Measurements from ENCODE around the gene HPCAL4. TPM values are rescaled to one million over a fixed set of nuclear protein-coding genes. Genes with fewer than 3 reads are reported as not detected.

Gene HPCAL4
- total RNA-seq, 2 experiments from 2014 or later, result 2.0 TPM

GRCh38 chr1:39683591-39684312, 7.5 kb downstream of the HPCAL4 start:
- DNase-seq, result peak; percentile 38
- ChIA-PET POLR2A (no interaction called here), CTCF (interaction anchor here (1.0 kb wide), 1 partner anchor 26 kb away, joined by 5 read pairs; no protein-coding TSS in a partner anchor)
- no peaks in the 10 kb centered on the region for H3K9me3 Mint-ChIP-seq
- H3K27ac Mint-ChIP-seq, result no peak overlapping the region
- H3K27me3 Mint-ChIP-seq, result peaks cover 37% of the 10 kb centered on the region
- peaks cover 16% of the 10 kb centered on the region for H3K4me1 Mint-ChIP-seq
- H3K4me3 Mint-ChIP-seq, result no peak overlapping the region
- H3K36me3 Mint-ChIP-seq (ENCODE audit: low read depth), result peaks cover 2% of the 10 kb centered on the region

- Mint-ChIP-seq H3K27ac (no peak overlapping the region), H3K9me3 (no peaks in the 10 kb centered on the region), H3K27me3 (peaks cover 28% of the 10 kb centered on the region), H3K4me3 (no peak overlapping the region), H3K36me3 (ENCODE audit: low read depth) (peaks cover 2% of the 10 kb centered on the region), H3K4me1 (peaks cover 16% of the 10 kb centered on the region)
- no peak for DNase-seq
- ChIA-PET POLR2A (no interaction called here), CTCF (interaction anchor here (1.0 kb wide), 1 partner anchor 117 kb away, joined by 3 read pairs; no protein-coding TSS in a partner anchor)
Observed at GRCh38 chr1:39681999-39682398, 9.2 kb downstream of the HPCAL4 start.

- no peak overlapping the region for H3K27ac Mint-ChIP-seq
- CTCF ChIA-PET, result interaction anchor here (0.8 to 1.7 kb wide), 5 partner anchors 8 to 118 kb away, joined by 3 to 5 read pairs (median 4); partner anchors contain the start of gene HPCAL4
- no peaks in the 10 kb centered on the region for H3K9me3 Mint-ChIP-seq
- H3K4me1 Mint-ChIP-seq, result peaks cover 16% of the 10 kb centered on the region
- peaks cover 26% of the 10 kb centered on the region for H3K27me3 Mint-ChIP-seq
- POLR2A ChIA-PET, result no interaction called here
- no peak for DNase-seq
- H3K36me3 Mint-ChIP-seq (ENCODE audit: low read depth), result peaks cover 2% of the 10 kb centered on the region
- H3K4me3 Mint-ChIP-seq, result no peak overlapping the region
Observed at GRCh38 chr1:39681294-39681693, 9.9 kb downstream of the HPCAL4 start.

- Mint-ChIP-seq H3K27ac (no peak overlapping the region), H3K27me3 (peaks cover 24% of the 10 kb centered on the region), H3K36me3 (ENCODE audit: low read depth) (peaks cover 2% of the 10 kb centered on the region), H3K4me3 (no peak overlapping the region), H3K9me3 (no peaks in the 10 kb centered on the region), H3K4me1 (peaks cover 16% of the 10 kb centered on the region)
- ChIA-PET POLR2A (no interaction called here), CTCF (interaction anchor here (0.8 to 1.7 kb wide), 4 partner anchors 10 to 39 kb away, joined by 4 read pairs; partner anchors contain the start of gene HPCAL4)
- no peak for DNase-seq
Observed at GRCh38 chr1:39680751-39681150, 10.5 kb downstream of the HPCAL4 start.

GRCh38 chr1:39679821-39680220, 11.4 kb downstream of the HPCAL4 start:
- Mint-ChIP-seq H3K36me3 (ENCODE audit: low read depth) (peaks cover 2% of the 10 kb centered on the region), H3K4me1 (peaks cover 15% of the 10 kb centered on the region), H3K9me3 (no peaks in the 10 kb centered on the region), H3K27me3 (peaks cover 21% of the 10 kb centered on the region), H3K4me3 (no peak overlapping the region), H3K27ac (no peak overlapping the region)
- ChIA-PET CTCF (interaction anchor here (0.7 to 1.7 kb wide), 4 partner anchors 9 to 40 kb away, joined by 3 to 4 read pairs (median 4); partner anchors contain the start of gene NT5C1A), POLR2A (no interaction called here)
- no peak for DNase-seq

GRCh38 chr1:39678889-39679288, 12.3 kb downstream of the HPCAL4 start:
- Mint-ChIP-seq H3K27me3 (peaks cover 20% of the 10 kb centered on the region), H3K27ac (no peak overlapping the region), H3K4me3 (no peak overlapping the region), H3K4me1 (peaks cover 10% of the 10 kb centered on the region), H3K36me3 (ENCODE audit: low read depth) (peaks cover 2% of the 10 kb centered on the region), H3K9me3 (no peaks in the 10 kb centered on the region)
- ChIA-PET POLR2A (no interaction called here), CTCF (interaction anchor here (1.8 kb wide), 1 partner anchor 11 kb away, joined by 4 read pairs; no protein-coding TSS in a partner anchor)
- DNase-seq, result no peak

- CTCF ChIA-PET, result interaction anchor here (1.8 kb wide), 1 partner anchor 12 kb away, joined by 4 read pairs; no protein-coding TSS in a partner anchor
- Mint-ChIP-seq H3K4me3 (no peak overlapping the region), H3K36me3 (ENCODE audit: low read depth) (no peaks in the 10 kb centered on the region), H3K27ac (no peak overlapping the region), H3K27me3 (peaks cover 28% of the 10 kb centered on the region), H3K9me3 (no peaks in the 10 kb centered on the region), H3K4me1 (peaks cover 9% of the 10 kb centered on the region)
- POLR2A ChIA-PET, result no interaction called here
- DNase-seq, result no peak
Observed at GRCh38 chr1:39677645-39678044, 13.6 kb downstream of the HPCAL4 start.

GRCh38 chr1:39676948-39677548, 14.2 kb downstream of the HPCAL4 start:
- peaks cover 31% of the 10 kb centered on the region for H3K27me3 Mint-ChIP-seq
- POLR2A ChIA-PET, result no interaction called here
- CTCF ChIA-PET, result interaction anchor here (1.2 to 1.8 kb wide), 2 partner anchors 9 to 12 kb away, joined by 3 to 4 read pairs; no protein-coding TSS in a partner anchor
- no peak overlapping the region for H3K4me3 Mint-ChIP-seq
- H3K27ac Mint-ChIP-seq, result no peak overlapping the region
- H3K4me1 Mint-ChIP-seq, result peaks cover 12% of the 10 kb centered on the region
- H3K36me3 Mint-ChIP-seq (ENCODE audit: low read depth), result no peaks in the 10 kb centered on the region
- DNase-seq, result no peak
- H3K9me3 Mint-ChIP-seq, result no peaks in the 10 kb centered on the region

GRCh38 chr1:39675220-39675619, 16.0 kb downstream of the HPCAL4 start:
- DNase-seq, result no peak
- peaks cover 35% of the 10 kb centered on the region for H3K27me3 Mint-ChIP-seq
- H3K36me3 Mint-ChIP-seq (ENCODE audit: low read depth), result no peaks in the 10 kb centered on the region
- no peak overlapping the region for H3K27ac Mint-ChIP-seq
- H3K9me3 Mint-ChIP-seq, result no peaks in the 10 kb centered on the region
- no peak overlapping the region for H3K4me3 Mint-ChIP-seq
- peaks cover 3% of the 10 kb centered on the region for H3K4me1 Mint-ChIP-seq
- ChIA-PET POLR2A (interaction anchor here (0.6 kb wide), 1 partner anchor 100 kb away, joined by 7 read pairs; no protein-coding TSS in a partner anchor), CTCF (interaction anchor here (0.9 kb wide), 1 partner anchor 39 kb away, joined by 3 read pairs; no protein-coding TSS in a partner anchor)

GRCh38 chr1:39673215-39673614, 18.0 kb downstream of the HPCAL4 start:
- no peaks in the 10 kb centered on the region for H3K36me3 Mint-ChIP-seq (ENCODE audit: low read depth)
- peaks cover 3% of the 10 kb centered on the region for H3K4me1 Mint-ChIP-seq
- H3K4me3 Mint-ChIP-seq, result no peak overlapping the region
- no peak for DNase-seq
- no peak overlapping the region for H3K27ac Mint-ChIP-seq
- CTCF ChIA-PET, result interaction anchor here (0.6 to 1.7 kb wide), 7 partner anchors 13 to 769 kb away, joined by 3 to 6 read pairs (median 4); partner anchors contain the start of gene HPCAL4
- no peaks in the 10 kb centered on the region for H3K9me3 Mint-ChIP-seq
- POLR2A ChIA-PET, result no interaction called here
- peaks cover 41% of the 10 kb centered on the region for H3K27me3 Mint-ChIP-seq

GRCh38 chr1:39672551-39672947, 18.7 kb downstream of the HPCAL4 start:
- ChIA-PET CTCF (interaction anchor here (0.6 to 1.7 kb wide), 7 partner anchors 10 to 768 kb away, joined by 3 to 6 read pairs (median 3); partner anchors contain the start of gene HPCAL4), POLR2A (no interaction called here)
- no peaks in the 10 kb centered on the region for H3K36me3 Mint-ChIP-seq (ENCODE audit: low read depth)
- peaks cover 41% of the 10 kb centered on the region for H3K27me3 Mint-ChIP-seq
- peaks cover 6% of the 10 kb centered on the region for H3K4me1 Mint-ChIP-seq
- H3K4me3 Mint-ChIP-seq, result peak overlapping the region; percentile 8
- DNase-seq, result peak; percentile 37
- H3K9me3 Mint-ChIP-seq, result no peaks in the 10 kb centered on the region
- H3K27ac Mint-ChIP-seq, result no peak overlapping the region

GRCh38 chr1:39671793-39672550, 19.3 kb downstream of the HPCAL4 start, which contains the start of gene NT5C1A:
NT5C1A (minus strand) TSS chr1:39672107; CDS start chr1:39672038, 69 bp downstream.
- Mint-ChIP-seq H3K9me3 (no peaks in the 10 kb centered on the region), H3K4me3 (peak within 1 kb of the TSS; percentile 8), H3K27me3 (peaks cover 41% of the 10 kb centered on the region), H3K27ac (no peak within 1 kb of the TSS), H3K36me3 (ENCODE audit: low read depth) (no peaks in the 10 kb centered on the region), H3K4me1 (peaks cover 10% of the 10 kb centered on the region)
- ChIA-PET CTCF (interaction anchor here (0.6 to 3.9 kb wide), 10 partner anchors 8 to 1210 kb away, joined by 3 to 31 read pairs (median 5); no protein-coding TSS in a partner anchor), POLR2A (no interaction called here)
- no peak for DNase-seq

All from activated CD4-positive, alpha-beta T cell treated with anti-CD3 and anti-CD28 coated beads, Interleukin-2, amount 10 ng/mL, durations not matched to agents 7 days and 5 days (primary cell).